Activated CD4-positive, alpha-beta T cell treated with anti-CD3 and anti-CD28 coated beads for 48 hours (primary cell): ENCODE results near the gene UBE2V1.
A peak's percentile ranks its signal among the peaks of the same experiment; 100 is the strongest.
"Not testable (repeated sequence)": the region's sequence is repeated elsewhere in the genome, so short reads cannot be mapped to it uniquely, and the experiment has no call there.

Experiments
- DNase-seq: peaks from one replicate; pipeline ENCODE4 v3.0.0-alpha.2; 2020

UBE2V1 gene

DNA sequence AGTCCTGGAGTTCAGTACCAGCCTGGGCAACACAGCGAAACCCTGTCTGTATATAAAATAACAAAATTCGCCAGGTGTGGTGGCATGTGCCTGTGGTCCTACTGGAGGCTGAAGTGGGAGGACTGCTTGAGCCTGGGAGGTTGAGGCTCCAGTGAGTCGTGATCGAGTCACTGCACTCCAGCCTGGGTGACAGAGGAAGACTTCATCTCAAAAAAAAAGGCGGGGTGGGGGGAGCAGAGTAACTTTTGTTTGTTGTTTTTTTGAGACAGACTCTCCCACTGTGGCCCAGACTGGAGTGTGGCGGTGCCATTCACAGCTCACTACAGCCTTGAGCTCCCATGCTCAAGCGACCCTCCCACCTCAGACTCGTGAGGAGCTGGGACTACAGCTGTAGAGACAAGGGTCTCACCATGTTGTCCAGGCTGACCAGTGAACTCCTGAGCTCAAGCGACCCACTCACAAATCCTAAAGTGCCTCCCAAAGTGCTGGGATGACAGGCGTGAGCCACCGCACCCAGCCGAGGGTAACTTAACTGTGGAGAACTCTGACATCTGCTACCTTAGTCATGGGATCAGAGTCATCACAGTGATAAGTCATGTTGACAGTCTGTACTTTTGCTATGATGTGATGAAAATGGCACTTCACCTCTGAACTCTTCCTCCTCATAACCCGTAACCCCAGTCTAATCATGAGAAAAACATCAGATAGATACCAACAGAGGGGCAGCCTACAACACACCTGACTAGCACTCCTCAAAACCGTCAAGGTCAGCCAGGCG lies 24.1 kb upstream of the UBE2V1 start:
- DNase-seq = peak; percentile 52

- not testable (repeated sequence) for DNase-seq
These were observed 22.2 kb upstream of the UBE2V1 start for GRCh38 chr20:50135157-50135556.

- DNase-seq = no peak
These were observed 20.7 kb upstream of the UBE2V1 start for GRCh38 chr20:50133474-50134217.

DNA sequence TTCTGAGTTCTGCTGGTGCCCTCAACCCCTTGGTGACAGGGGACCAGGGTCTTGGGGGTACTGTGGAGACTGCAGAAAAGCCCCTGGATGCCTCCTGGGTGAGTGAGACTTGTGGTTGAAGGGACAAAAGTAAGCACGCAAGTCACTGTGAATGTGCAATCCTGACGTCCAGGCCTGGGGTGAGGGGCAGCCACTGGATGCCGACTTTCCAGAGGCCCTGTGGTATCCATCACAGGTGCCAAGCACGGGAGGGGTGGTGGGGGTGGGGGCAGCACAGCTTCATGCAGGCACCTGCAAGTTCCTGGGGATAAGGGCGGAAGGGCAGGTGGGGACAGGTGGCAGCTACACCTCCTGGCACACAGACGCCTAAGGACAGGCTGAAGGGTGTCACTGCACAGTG lies 20.1 kb upstream of the UBE2V1 start:
- no peak for DNase-seq

DNA sequence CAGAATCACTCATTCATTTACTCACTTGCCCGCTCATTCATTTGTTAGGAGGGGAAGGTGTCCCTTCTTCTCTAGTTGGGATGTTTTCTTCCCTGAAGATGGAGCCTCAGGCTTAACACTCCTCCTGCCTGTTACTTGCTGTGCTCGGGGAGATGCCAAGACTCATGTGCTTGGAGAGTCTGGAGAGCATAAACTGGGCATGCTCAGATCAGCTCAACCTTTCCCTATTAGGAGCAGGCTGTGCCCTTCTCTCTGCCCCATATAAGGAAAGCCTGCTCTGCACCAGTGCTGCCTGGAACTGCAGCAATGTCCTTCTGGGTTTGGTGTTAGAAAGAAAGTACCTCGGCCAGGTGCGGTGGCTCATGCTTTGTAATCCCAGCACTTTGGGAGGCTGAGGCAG lies 18.0 kb upstream of the UBE2V1 start:
- no peak for DNase-seq

DNA sequence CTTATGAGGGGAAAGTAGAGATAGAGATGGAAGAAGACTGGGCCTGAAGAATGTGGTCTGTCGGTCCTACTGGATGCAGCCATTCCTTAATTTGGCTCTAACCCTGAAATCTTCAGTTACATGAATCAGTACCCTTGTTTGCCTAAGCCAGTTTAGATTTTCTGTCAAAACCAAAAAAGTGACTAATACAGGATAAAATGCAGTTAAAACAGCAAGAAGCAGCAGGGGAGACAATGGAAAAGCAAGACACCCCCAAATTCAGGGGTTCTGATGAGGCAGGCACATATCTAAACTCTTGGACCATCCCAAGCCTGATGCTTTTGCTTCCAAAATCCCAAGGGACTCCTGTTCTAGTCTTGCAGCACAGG lies 17.4 kb upstream of the UBE2V1 start:
- no peak for DNase-seq

- peak; percentile 41 for DNase-seq
These were observed 16.9 kb upstream of the UBE2V1 start for GRCh38 chr20:50129662-50130355.

GRCh38 chr20:50128520-50128905 lies 15.6 kb upstream of the UBE2V1 start:
- DNase-seq = no peak

DNA sequence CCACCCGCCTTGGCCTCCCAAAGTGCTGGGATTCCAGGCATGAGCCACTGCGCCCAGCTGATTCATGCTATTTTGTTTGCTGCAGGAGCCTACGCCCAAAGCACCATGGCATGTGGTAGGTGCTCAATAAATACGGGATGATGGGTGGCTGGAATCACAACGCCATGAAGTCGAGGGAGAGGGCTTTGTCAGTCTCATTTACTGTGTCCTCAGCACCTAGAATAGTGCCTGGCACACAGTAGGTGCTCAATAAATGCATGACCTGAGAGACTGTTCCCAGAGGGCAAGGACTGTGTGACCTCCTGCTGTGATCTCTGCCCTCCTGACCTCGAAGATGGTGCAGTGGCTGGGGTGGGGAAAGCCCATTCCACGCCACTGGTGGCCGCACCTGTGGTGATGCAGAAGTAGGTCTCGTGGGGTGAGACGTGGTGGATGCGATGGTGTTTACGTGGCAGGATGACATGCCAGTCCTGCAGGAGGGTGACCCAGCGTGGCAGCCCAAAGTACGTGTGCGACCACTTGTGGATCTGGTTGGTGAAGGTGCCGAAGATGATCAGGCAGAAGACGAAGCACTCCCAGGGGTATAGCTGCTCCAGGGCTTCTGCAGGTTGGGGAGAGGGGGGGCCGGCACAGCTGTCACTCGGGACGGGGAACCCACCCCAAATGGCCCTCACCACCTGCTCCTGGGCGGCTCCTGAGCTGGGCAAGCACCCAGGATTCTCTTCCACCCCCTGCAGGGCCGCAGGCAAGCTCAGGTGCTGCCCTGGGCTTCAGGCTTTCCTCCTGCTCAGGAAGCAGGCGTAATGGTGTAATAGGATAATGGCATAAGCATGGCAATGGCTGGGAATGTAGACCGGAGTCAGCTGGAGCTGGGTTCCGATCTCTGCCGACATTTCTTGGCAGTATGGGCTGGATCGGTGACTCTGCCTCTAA lies 14.9 kb upstream of the UBE2V1 start:
- DNase-seq = no peak

- DNase-seq = no peak
These were observed 13.7 kb upstream of the UBE2V1 start for GRCh38 chr20:50126662-50127061.

DNA sequence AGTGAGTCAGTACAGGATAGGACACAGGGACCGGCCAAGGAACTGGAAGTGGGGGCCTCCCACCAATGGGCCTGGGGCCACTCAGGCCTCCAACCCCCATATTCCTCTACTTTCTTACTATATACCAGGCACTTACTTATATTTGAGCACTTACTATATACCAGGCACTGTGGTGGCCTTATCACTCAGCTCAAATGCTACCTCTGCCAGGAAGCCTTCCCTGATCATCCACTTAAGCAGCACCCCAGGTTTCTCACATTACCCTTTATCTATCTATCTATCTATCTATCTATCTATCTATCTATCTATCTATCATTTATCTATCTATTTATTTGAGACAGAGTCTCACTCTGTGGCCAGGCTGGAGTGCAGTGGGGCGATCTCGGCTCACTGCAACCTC lies 12.3 kb upstream of the UBE2V1 start:
- no peak for DNase-seq

GRCh38 chr20:50124496-50124895 lies 11.5 kb upstream of the UBE2V1 start:
- DNase-seq = no peak

- no peak for DNase-seq
These were observed 10.5 kb upstream of the UBE2V1 start for GRCh38 chr20:50123418-50123817.

DNA sequence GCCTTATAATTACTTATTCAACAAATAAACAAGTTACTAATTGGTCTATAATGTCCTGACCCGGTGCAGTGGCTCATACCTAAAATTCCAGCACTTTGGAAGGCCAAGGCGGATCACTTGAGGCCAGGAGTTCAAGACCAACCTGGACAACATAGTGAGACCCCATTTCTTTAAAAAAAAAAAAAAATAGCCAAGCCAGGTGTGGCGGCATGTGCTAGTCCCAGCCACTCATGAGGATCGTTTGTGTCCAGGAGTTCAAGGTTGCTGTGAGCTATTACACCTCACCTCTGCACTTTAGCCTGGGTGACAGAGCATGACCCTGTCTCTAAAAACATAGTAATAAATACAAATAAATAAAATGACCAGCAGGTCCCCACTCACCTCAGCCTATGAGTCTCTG lies 9.8 kb upstream of the UBE2V1 start:
- no peak for DNase-seq

DNA sequence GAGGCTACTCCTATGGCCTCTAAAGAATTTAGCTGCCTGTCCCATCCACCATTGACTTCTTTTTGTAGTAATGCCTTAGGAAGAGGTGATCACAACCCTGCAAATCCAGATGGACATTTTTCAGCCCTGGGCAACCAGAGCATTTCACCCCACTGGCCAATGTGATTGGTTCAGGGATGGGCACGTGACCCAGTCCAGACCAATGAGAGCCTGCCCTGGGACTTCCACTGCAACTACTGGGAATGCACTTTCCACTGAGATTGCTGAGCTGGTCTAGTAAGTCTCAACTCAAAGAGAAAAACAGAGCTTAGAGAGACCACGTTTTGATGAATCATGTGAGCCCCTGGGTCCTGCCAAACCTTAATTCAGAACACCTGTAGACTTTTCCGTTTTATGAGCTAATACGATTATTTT lies 8.9 kb upstream of the UBE2V1 start:
- DNase-seq = no peak

- peak; percentile 72 for DNase-seq
These were observed 8.2 kb upstream of the UBE2V1 start for GRCh38 chr20:50120935-50121693.

- DNase-seq = no peak
These were observed 5.3 kb upstream of the UBE2V1 start for GRCh38 chr20:50118203-50118602.

- no peak for DNase-seq
These were observed 3.5 kb upstream of the UBE2V1 start for GRCh38 chr20:50116368-50116999.

- peak; percentile 94 for DNase-seq
These were observed 2.8 kb upstream of the UBE2V1 start for GRCh38 chr20:50115591-50116367.

- no peak for DNase-seq
These were observed 2.1 kb upstream of the UBE2V1 start for GRCh38 chr20:50115041-50115512.
